ENCODE measurements around the gene IKZF5. TPM values are rescaled to one million over a fixed set of nuclear protein-coding genes. Genes with fewer than 3 reads are reported as not detected.

IKZF5 gene
- total RNA-seq, 4 donors from 2014 or later: 3.1 to 30.7 (median 21.1) TPM

DNA sequence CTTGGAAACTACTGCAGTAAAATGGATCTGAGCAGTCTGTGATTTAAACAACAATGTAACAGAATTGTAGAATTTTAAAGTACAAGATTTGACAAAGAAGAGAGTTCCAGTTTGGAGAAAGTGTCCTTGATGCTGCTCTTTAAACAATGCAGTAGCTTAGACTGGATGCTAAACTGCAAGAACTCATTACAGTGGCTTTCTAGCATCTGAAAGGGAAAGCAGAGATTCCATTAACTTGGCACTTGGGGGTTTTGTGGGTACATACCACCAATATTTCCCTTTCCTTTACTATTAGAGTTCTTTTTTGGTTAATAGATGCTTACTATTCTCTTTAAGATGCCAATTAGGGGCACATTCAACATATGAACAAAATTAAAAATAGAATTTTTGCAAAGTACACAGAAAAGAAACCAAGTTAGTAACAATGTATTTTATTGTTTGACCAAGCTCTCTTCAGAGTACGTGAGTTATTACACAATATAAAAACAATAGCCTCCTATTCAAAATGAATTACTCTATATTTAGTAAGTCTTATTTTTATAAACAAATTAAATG is 16.5 kb downstream of the IKZF5 start:
- Histone ChIP-seq H3K27ac (no peak overlapping the region), H3K36me3 (no peaks in the 10 kb centered on the region), H3K4me1 (no peaks in the 10 kb centered on the region), H3K4me3 (no peak overlapping the region), H3K9me3 (no peaks in the 10 kb centered on the region), H3K27me3 (no peaks in the 10 kb centered on the region)
- intact Hi-C loops (cut with DNase I; ENCODE audit: low total_unique reads): no loop called here
- no peak for TF ChIP-seq POLR2A (IDR thresholded peaks at IDR 0.05)
- TF ChIP-seq, protein P1, sequence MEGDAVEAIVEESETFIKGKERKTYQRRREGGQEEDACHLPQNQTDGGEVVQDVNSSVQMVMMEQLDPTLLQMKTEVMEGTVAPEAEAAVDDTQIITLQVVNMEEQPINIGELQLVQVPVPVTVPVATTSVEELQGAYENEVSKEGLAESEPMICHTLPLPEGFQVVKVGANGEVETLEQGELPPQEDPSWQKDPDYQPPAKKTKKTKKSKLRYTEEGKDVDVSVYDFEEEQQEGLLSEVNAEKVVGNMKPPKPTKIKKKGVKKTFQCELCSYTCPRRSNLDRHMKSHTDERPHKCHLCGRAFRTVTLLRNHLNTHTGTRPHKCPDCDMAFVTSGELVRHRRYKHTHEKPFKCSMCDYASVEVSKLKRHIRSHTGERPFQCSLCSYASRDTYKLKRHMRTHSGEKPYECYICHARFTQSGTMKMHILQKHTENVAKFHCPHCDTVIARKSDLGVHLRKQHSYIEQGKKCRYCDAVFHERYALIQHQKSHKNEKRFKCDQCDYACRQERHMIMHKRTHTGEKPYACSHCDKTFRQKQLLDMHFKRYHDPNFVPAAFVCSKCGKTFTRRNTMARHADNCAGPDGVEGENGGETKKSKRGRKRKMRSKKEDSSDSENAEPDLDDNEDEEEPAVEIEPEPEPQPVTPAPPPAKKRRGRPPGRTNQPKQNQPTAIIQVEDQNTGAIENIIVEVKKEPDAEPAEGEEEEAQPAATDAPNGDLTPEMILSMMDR (IDR thresholded peaks at IDR 0.05): no peak
- no peak for DNase-seq

DNA sequence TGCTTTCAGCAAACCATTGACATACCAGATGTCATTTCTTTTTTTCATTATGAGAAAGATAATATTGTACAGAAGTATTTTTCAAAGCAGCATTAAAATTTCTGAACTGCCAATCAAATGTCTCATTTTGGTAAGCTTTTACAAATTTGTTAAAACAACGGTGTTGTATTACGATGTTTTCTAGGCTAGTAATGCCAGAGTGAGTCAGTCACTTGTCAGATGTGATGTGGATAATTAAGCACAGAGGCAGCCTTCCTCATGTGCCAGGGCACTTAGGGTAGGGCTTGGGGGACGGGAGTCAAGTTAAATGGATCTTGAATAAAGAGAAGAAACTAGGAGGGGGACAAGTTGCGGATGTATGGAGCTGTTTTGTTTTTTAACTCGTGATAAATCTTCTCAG is 18.3 kb downstream of the IKZF5 start:
- Histone ChIP-seq H3K36me3 (no peaks in the 10 kb centered on the region), H3K4me1 (no peaks in the 10 kb centered on the region), H3K27me3 (no peaks in the 10 kb centered on the region), H3K27ac (no peak overlapping the region), H3K9me3 (no peaks in the 10 kb centered on the region), H3K4me3 (no peak overlapping the region)
- no peak for DNase-seq
- intact Hi-C loops (cut with DNase I; ENCODE audit: low total_unique reads): no loop called here
- TF ChIP-seq, protein P1 (IDR thresholded peaks at IDR 0.05): no peak
- TF ChIP-seq POLR2A (IDR thresholded peaks at IDR 0.05): no peak

DNA sequence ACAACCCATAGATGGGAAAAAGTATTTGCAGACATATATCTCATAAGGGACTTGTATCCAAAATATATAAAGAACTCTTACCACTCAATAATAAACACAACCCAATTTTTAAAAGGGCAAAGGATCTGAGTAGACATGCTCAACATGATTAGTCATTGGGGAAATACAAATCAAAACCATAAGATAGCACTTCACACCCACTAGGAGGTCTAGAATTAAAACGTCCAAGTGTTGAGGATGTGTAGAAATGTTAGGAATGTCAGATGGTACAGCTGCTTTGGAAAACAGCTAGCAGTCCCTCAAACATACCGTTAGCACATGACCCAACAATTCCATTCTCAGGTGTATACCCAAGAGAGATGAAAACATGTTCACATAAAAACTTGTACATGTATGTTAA is 20.1 kb downstream of the IKZF5 start:
- H3K4me1 ChIP-seq: no peaks in the 10 kb centered on the region
- no peak overlapping the region for H3K27ac ChIP-seq
- TF ChIP-seq POLR2A (IDR thresholded peaks at IDR 0.05): no peak
- TF ChIP-seq, protein P1 (IDR thresholded peaks at IDR 0.05): no peak
- no peaks in the 10 kb centered on the region for H3K27me3 ChIP-seq
- no peaks in the 10 kb centered on the region for H3K36me3 ChIP-seq
- no peak overlapping the region for H3K4me3 ChIP-seq
- DNase-seq: no peak
- H3K9me3 ChIP-seq: no peaks in the 10 kb centered on the region
- intact Hi-C loops (cut with DNase I; ENCODE audit: low total_unique reads): no loop called here

DNA sequence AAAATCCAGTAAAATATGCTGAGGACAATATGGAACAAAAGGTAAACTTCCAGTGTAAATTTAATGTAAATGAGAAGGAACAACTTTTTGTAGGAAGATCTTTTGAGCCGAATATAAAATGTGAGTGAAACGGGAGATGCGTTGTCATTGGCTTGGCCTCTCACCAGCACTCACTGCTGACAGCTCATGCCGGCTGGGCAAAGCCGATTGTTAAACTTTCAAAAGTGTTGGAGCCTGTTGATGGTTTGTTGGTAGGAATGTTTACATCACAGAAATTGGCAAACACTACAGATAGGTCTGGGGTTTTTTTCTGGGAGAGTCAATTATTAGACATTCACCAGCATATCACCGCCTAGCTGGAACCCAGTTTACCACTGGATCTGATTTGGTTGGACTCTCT is 22.3 kb downstream of the IKZF5 start:
- Histone ChIP-seq H3K27me3 (no peaks in the 10 kb centered on the region), H3K36me3 (no peaks in the 10 kb centered on the region), H3K9me3 (no peaks in the 10 kb centered on the region), H3K4me3 (no peak overlapping the region), H3K27ac (no peak overlapping the region), H3K4me1 (no peaks in the 10 kb centered on the region)
- intact Hi-C loops (cut with DNase I; ENCODE audit: low total_unique reads): no loop called here
- TF ChIP-seq, protein P1 (IDR thresholded peaks at IDR 0.05): no peak
- TF ChIP-seq POLR2A (IDR thresholded peaks at IDR 0.05): no peak
- DNase-seq: no peak

DNA sequence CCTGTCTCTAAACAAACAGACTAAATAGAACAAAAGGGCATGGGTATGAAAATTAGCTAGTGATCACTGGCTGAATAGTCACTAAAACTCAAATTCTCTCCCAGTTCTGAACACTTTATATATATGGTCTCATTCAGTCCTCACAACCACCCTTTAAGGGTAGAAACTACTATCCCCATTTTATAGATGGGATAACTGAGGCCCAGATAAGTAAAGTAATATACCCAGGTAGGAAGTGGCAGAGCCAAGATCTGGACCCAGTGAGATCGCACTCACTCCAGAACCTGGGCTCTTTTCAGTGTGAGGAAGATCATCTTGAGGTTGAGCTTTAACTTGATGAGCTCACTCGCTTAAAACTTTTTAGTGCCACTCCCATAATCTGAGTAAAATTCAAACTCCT is 23.9 kb downstream of the IKZF5 start:
- DNase-seq: no peak
- H3K4me3 ChIP-seq: no peak overlapping the region
- H3K36me3 ChIP-seq: no peaks in the 10 kb centered on the region
- intact Hi-C loops (cut with DNase I; ENCODE audit: low total_unique reads): no loop called here
- H3K27me3 ChIP-seq: no peaks in the 10 kb centered on the region
- H3K9me3 ChIP-seq: no peaks in the 10 kb centered on the region
- no peaks in the 10 kb centered on the region for H3K4me1 ChIP-seq
- H3K27ac ChIP-seq: no peak overlapping the region
- no peak for TF ChIP-seq POLR2A (IDR thresholded peaks at IDR 0.05)
- TF ChIP-seq, protein P1 (IDR thresholded peaks at IDR 0.05): no peak
